NCI-H2227 treated with DMSO at 0.1 percent for 48 hours (cell line): ENCODE results near the gene FAM222A.

Experiments
- DNase-seq: peaks from one replicate; lab custom pipeline; 2025; lab: John Stamatoyannopoulos, UW

The FAM222A gene

DNA sequence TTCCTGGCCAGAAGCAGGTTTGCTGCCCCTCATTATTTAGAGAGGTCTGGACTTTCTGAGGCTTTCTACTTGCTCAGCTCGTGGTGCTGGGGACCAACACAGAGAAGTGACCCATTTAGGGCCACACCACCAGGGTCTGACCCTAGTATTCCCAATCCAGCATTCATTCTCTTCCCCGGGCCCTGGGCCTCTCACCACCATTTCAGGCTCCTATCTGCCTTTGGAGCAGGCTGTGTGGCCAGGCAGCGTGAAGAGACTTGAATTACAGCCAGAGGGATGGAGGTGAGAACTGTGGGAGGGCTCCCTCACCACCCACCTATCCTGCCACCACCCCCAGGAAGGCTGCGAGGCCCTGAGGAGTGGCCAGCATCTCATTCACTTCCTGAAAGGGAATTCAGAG is 24.6 kb downstream of the FAM222A start:
- DNase-seq, result no peak

DNA sequence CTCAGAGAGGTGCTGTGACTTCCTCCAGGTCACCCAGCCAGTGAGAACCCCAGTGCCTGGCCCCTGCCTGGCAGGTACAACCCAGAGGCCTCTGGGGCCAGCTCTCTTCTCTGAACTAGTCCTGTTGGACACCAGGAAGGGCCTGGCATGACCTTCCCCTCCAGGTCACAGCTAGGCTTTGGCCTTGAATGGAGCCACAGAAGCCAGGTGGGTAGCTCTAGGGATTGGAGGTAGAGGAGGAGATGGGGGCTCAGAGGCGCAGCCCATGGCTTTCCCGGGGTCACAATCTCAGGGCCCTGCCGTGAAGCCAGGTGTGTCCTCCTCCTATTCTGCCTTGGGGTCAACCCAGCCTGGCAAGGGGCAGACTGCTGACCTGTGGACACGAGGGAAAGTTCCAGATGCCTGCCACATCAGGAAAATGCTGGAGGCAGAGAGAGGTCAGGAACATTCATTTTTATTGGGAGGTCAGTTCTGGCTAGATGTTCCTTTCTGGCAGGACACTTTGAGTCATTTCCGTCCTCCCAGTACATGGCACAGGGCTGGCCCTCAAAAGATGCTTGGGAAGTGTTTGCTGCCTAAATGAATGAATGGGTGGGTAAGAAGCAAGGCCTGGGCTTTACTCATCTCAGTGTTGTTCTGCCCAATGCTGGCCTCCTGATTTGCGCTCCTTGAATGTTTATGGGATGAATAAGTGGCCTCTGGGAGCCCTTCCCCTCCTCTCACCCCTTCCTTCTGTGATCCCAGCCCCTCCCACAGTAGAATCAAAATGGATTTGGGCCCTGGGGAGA is 25.4 kb downstream of the FAM222A start:
- DNase-seq, result no peak

DNA sequence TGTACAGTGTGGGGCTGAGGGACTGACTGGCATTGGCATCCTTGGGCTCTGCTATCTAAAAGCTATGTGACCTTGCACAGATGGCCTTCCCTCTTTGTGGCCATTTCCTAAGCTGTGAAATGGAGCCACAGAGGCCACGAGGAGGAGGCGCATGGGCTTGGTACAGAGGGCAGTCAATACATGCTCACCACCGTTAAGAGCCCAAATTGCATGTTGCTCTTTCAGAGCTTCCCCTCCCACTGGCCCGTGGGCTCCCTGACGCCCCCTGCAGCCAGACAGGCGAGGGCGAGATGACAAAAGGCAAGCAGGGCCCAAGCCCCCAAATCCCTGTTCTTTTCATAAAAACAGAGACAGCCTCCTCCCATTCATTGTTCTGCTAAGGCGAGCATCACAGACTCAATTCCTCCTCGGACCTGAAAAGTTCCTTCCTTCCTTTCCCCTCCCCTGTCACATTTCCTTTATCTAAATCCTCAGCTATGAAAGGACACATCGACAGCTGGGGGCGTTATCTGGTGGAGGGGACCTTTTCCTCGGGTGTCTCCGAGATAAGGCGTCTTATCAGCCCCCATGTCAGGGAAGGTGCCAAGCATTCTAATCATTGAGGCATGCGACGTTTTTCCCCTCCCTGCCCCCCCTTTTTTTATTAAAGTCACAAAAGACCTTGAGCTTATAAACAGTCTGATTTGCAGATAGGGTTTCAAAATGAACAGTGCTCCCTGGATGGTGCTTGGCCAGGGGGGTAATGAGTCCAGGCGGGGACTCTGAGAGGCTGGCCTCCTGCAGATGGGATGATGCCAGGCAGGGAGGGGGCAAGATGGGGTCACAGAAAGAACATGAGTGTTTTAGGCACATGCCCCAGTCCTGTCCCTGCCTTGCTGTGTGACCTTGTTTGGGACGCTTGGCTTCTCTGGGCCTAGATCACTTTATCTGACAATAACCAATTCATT is 26.4 kb downstream of the FAM222A start:
- DNase-seq, result peak; percentile 24

DNA sequence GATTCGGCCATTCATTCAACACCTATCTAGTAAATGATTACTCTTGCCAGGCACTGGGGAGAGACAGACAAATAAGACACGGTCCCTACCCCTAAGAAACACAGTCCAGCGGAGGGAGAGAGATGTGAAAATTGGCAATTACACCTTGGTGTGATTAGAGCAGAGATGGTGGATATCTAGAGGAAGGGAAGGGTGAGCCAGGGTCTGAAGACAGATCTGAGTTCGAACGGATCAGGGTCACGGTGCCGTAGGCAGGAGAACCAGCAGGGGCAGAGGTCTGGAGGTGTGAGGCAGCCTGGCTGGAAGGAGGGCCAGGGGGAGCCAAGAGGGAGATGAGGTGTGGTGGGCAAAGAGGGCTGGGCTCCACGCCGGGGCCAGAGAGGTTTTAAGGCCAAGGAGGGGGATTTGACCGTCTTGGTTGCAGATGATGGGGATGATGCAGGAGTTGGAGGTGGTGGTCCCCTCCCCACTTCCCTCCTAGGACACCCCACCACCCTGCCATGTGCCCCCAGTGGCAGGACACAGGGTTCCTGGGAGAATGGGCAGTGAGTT is 27.1 kb downstream of the FAM222A start:
- DNase-seq, result no peak

DNA sequence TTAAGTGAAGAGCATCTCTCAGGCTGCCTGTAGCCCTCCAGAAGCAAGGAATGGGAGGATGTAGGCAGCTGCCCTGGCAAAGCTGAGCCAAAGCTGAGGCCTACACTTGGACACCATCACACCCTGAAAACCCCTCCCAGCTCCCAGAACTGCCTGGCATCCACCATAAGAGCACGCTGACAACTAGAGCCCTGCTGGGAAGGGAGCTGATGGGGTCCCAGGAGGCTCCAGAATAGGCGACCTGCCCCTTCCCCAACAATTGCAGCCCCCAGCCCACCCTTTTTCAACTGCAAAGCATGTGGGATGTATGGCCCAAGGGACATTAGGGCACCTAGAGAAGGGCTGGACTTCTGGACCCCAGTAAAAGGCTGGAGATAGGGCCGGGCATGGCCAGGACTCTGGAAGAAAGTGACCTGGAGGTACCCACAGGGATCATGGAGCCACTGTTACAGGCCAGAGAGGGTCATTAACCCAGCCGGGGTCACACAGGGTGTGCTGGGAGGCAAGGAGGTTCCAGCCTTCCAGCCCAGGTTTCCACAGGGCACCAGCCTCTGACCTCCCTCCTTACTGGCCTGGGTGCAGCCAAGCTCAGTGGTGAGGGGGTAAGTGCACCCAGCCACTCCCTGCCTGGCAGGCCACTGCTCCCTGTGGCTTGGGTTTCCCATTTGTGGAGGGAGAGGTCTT is 27.8 kb downstream of the FAM222A start:
- DNase-seq, result no peak

DNA sequence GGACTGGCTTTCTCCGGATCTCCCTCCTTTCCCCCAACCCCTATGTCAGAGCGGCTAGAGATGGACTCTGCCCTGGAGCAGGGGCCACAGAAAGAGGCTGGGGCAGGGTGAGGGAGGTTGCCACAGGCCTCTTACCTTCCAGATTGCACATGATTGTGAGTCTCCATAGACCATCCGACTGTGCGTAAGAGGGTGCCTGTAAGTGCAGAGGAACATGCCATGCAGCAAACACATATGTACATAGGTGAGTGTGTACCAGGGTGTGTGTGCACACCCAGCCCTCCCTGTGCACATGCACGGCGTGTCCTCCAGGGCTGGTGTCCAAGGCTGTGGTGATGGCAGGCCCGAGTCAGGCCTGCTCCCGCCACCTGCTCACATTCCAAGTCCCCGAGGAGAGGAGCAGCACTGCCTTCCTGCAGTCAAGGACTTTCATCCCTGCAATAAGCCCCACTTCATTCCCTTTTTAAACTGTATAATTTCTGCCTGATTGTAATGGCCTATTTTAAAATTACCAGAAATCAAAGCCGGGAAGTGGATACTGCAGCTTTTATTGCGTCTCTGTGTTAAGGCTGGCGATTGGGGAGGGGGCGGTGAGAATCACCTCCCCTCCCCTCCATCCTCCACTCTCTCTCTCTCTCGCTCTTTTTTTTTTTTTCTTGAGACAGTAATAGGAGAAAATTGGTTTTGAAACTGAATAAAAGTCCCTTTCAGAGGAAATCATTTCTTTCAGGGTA is 28.5 kb downstream of the FAM222A start:
- DNase-seq, result peak; percentile 71

DNA sequence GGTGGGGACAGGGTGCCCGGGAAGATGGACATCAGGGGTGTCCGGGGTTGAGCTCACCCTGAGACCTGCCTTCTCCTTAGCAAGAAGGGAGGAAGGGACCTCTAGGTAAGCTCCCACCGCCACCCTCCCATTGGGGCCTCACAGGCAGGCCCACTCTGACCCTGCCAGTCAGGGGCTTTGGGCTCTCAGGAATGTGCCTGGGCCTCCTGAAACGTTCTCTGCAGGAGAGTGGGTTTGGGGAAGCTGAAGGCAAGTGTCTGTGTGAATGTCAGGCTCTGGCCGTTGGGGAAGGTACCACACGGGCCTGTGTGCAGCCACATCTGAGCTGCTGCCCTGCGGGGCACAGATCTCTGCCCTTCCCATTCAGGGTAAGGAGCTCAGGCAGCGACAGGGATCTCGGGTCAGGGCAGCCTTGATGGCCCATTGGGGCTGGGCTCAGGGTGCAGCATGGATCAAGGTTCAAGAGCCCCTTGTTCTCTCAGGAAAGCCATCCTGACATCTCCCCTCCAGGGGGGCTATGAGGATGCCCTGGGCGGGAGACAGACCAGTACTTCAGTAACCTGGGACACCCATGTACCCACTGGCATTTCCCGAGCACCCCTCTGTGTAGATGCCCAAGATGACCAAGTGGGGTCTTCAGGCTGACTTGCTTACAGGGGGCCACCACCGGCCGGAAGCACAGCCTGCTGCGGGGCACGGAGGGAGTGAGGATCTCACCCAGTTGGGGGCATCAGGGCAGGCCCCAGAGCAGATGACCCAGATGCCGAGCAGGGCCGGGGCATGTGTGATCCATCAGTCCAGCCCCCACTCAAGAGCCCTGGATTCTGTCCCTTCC is 29.7 kb downstream of the FAM222A start:
- DNase-seq, result no peak

DNA sequence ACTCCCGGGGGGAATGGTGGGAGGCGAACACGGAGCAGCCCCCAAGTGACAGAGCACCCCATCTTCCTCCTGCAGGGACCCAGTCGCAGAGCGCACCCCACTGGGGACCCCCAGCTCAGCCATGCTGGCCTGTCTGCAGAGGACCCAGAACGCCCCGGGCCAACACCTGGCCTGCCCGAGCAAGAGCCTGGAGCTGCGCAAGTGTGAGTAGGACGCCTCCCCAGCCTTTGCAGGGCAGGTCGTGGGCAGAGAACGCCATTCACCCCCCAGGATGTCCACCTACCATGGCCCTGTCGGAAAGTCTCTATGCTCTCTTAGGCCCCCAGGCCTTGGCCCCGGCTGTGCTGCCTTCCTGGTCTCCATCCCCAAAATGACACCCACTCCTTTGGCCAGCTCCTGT is 30.4 kb downstream of the FAM222A start:
- DNase-seq, result no peak

DNA sequence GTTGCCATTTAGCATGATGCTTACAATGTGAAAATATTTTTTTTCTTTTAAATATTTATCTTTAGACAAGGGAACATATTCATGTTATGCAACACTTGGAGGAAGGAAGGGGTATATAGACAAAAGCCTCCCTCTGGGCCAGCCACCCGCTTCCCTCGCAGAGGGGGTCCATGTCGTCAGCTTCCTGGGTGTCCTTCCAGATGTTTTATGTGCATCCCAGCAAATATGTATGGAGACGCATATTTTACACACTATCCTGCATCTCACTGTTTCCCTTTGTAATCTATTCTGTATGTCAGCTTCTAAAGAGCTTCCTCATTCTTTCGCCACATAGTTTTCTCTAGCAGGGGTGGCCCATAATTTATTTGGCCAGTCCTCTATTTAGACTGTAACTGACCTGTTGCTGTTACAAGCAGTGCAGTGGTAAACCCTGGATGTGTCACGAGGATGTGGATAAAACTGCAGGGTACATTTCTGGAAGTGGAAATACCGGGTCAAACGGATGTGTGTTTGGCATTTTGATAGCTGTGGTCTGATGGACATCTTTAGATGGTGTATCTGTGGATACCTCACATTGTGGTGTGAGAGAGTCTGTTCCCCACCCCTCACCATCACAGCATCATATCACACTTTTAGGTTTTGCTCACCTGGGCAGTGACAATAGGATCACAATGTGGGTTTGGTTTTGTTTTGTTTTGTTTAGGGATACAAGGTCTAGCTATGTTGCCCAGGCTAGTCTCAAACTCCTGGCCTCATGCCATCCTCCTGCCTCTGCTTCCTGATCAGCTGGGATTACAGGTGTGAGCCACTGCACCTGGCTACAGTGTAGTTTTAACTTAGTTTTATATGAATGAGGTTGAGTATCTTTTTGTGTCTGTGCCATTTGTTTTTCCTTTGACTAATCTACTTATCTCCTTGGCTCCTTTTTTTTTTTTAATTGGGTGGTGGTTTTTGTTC is 31.6 kb downstream of the FAM222A start:
- no peak for DNase-seq

DNA sequence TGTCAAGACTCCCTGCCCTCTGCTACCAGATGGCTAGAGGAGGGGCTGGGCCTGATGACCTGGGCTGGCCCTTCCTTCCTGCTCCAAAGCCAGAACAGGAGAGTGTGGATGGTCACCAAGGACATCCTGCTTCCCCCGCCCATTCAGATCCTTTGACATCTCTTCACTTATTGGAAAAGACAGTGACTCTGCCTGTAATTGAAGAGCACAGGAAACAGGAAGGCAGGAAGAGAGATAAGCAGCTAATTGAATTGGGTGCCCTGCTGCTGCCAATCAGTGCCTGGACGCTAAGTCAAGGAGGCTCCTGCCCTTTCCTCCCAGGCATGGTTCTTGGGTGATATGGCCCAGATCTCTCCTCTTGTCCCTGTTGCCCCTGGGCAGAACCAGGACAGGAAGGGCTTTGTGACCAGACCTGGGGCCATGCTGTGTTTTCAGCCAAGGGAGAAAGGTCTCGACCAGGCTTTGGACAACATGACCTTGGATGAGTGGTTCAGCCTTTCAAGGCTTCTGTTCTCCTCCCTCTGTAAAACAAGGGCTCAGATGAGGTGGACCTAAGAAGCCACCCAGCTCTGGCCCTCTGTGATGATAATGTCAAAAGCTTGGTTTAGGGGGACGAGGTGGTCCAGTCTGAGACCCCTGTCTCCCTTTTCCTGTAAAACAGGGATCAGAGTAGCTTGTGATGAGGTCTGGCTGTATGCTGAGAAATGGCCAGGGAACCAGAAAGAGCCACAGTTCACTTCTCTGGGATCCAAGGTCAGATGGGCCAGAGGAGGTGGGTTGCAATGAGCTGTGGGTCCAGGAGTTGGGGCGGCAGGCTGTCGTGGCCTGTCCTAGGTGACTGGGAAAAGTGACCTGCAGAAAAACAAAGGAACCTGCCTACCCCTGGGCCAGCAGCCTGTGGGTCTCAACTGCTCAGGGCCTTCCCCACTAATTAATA is 38.8 kb downstream of the FAM222A start:
- no peak for DNase-seq

DNA sequence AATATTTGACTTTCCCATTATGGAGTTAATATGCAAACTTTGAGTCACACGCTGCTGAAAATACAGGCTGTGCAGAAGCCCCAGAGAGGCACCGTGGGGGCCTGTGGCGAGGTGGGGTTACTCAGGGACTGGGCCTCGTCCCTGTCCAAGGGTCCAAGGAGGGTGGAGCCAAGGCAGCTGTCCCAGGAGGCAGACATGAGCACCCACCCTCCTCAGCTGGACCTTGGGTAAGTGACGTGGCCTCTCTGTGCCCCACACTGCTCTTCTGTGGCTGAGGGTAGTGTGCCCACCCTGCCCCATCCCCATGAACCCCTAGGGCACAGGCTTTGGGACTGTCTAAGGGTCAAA is 39.4 kb downstream of the FAM222A start:
- DNase-seq, result no peak

DNA sequence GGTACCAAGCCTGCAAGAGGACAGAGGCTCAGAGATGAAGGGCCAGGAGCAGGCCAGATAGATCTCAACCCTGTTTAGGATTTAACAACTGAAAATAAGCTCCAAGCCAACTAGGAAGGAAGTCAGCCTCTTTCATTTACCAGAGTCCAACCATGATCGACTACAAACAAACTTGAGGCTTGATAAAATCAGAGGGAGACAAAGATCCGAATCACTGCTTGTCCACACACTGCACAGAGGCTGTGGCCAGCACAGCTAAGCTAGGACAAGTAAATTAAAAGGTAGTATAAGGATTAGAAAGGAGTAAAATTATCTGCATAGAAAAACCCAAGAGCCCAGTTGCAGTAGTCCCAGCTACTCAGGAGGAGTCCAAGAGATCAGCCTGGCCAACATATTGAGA is 40.3 kb downstream of the FAM222A start:
- no peak for DNase-seq

DNA sequence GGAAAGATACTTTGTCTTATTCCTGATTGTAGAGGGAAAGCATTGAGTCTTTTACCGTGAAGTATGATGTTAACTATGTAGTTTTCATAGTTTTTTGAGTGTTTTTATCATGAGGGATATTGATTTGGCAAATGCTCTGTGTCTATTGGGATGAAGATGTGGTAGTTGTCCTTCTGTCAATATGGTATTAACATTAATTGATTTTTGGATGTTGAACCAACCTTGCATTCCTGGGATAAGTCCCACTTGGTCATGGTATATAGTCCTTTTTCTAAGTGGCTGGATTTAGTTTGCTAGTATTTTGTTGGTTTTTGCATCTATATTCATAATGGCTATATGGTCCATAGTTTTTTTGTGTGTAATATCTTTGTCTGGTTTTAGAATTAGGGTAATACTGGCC is 42.8 kb downstream of the FAM222A start:
- DNase-seq, result no peak

DNA sequence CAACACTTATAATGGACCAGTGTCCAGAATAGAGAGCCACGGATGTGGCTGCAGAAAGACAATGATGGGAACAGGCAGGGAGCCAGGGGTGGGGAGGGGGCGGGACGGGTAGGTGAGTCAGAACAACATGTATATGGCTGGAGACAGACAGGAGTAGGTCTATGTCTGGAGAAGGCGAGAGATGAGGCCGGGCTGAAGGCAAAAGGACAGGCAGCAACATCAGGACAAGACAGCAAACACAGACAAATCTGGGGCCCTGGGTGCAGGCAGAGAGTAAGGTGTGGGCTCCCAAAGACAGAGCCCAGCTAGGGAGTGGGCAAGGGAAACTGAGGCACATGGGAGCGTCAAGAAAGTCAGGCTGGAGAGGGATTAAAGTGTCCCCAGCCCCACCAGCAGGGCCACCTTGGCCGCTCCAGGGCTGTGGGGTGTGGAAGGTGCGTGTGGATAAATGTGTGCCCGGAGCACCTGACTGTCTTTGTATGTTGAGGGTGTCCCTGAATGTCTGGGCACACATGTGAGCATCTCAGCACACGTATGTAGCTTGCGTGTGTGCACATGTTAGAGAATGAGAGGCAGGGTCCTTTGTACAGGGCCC is 44.1 kb downstream of the FAM222A start:
- DNase-seq, result no peak

DNA sequence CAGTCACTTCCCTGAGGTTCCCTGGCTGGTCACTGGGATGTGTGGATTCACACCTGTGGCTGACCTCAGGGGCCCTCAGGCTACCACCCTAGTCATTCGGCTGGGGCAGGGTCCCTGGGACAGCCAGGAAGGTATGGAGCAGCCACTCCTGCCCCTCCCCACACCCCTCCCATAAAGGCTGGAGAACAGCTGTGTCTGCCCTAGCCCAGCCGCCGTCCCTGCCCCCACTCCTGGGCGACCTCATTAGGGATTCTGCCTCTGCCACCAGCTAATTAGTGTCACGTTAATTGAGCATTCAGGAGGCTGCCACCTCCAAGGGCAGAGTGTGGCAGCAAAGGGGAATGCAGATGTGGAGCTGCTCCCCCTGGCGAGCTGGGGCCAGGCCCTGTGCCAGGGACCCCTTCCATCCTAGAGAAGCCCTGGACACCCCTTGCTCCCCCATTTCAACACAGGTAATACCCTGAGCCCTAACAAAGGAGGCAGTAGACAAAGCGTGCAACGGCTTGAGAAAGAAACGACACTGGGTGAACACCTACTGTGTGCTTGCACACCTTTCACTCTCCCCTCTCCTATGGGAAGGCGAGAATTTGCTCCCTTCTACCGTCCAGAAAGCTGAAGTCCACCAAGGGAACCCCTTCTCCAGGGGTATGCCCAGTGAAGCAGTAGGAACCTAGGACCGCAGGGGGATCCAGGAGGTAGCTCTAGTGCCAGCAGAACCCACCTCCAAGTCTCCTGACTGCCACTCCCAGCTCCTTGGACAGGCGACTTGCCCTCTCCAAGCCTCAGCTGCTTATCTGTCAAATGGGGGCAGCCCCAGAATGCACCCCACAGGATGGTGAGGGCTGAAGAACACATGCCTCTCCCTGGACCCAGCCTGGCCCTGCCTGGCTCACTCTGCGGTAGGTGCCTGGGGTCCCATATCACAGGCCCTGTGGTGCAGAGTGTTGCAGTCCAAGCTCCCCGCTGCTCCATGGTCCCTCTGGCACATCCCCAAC is 45.1 kb downstream of the FAM222A start:
- DNase-seq, result no peak

DNA sequence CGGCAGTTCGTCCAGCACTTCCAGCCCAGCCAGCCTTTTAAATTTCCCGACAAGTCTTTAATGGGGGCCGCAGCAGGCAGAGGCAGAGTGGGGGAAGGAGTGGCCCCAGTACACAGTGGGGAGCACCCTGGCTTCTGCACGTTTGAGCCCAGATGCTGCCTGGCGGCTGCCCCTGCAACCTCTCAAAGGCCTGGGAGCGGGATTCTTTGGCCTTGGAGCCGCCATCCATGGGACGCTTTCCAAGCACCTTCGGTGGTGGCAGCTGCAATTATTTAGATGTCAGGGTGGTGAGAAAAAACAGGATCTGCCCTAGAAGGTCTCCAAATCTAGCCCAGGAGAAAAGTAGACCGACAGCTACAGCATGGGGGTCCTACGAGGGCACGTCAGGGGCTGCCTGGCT is 46.0 kb downstream of the FAM222A start:
- no peak for DNase-seq
